Psoas muscle (tissue), 8 donors: ENCODE results near the gene MTFP1. TPM values are rescaled to one million over a fixed set of nuclear protein-coding genes. Genes with fewer than 3 reads are reported as not detected.
"Not testable (repeated sequence)": the region's sequence is repeated elsewhere in the genome, so short reads cannot be mapped to it uniquely, and the experiment has no call there.

ENCODE experiments used
- ATAC-seq, 4 donors: fragments of 200-7000 bp; cut with Tn5 transposase; one replicate each; pipeline ENCODE4 v1.9.1; 2020; ENCODE audit warnings: moderate library complexity in 3 of 4, mild to moderate bottlenecking in 2 of 4
- DNase-seq, 2 donors: peaks; one replicate each; pipeline ENCODE4 v3.0.0-alpha.2; 2020
- H3K27ac ChIP-seq: fragments of 200-600 bp; one replicate; pipeline ENCODE4 v1.8.0; 2022
- H3K27me3 ChIP-seq, 3 donors: fragments of 200-600 bp in 1 of 3; one replicate each; pipeline versions ENCODE4 v1.6.1 to v1.8.0; 2013 to 2022; ENCODE audit warnings: low read length in 2 of 3, mild to moderate bottlenecking in 2 of 3, moderate library complexity in 1 of 3; ENCODE audit not compliant: insufficient read depth in 3 of 3
- H3K36me3 ChIP-seq, 2 donors: fragments of 200-600 bp in 1 of 2; one replicate each; pipeline versions ENCODE4 v1.6.1 to v1.8.0; 2013 to 2022; ENCODE audit warnings: low read depth in 1 of 2, mild to moderate bottlenecking in 1 of 2, moderate library complexity in 1 of 2; ENCODE audit not compliant: insufficient read depth in 1 of 2
- H3K4me1 ChIP-seq: fragments of 200-600 bp; one replicate; pipeline ENCODE4 v1.8.0; 2022
- H3K4me3 ChIP-seq: fragments of 200-600 bp; one replicate; pipeline ENCODE4 v1.8.0; 2022; ENCODE audit warnings: mild to moderate bottlenecking
- H3K9me3 ChIP-seq: fragments of 200-600 bp; one replicate; pipeline ENCODE4 v1.8.0; 2022
- WGBS, 3 donors: extraction: QIAGEN DNeasy Blood & Tissue Kit; methylation state at CpG; one replicate each; pipeline versions ENCODE4 v1.1.6 to v1.1.7; 2013; 5-methylcytosine and 5-hydroxymethylcytosine counted together
- intact Hi-C, 2 donors: fragments of 100-400 bp; cut with DNase I; formaldehyde crosslinking; loops; one replicate each; pipeline versions ENCODE4 v1.11.0 to v1.14.2; 2022
- polyA plus RNA-seq, 3 donors: library from polyadenylated mRNA; stranded (reverse); fragments of 200-250 nt; gene quantifications; one replicate each; pipeline ENCODE4 v1.2.3, GENCODE V29; 2013
- total RNA-seq, 4 donors: library from RNA; stranded (reverse); fragmentation: NEBNext Ultra II Directional in 2 of 4; extraction: Animal tissue kit (Norgen Biotek cat#: 25700) in 2 of 4; gene quantifications; one replicate each; pipeline versions ENCODE4 v1.2.1 to v1.2.4, GENCODE V29; 2021 to 2023
- TF ChIP-seq, protein P1 (sequence below): fragments of 200-600 bp; IDR thresholded peaks from one replicate; pipeline ENCODE4 v1.8.0; 2022; ENCODE audit warnings: antibody characterized with exemption
- donor health status: healthy with polysubstance abuse.
- donor health status: DM: no; HTN: no; CAD: no; lungs with moderate emphysema.
- donor health status: Bipolar disorder and iron deficiency.
- donor health status: healthy.
- donor health status: DM: yes; HTN: yes; CAD: no.
- donor health status: DM: no; HTN: no; CAD: no.
- donor health status: DM: no; HTN: no; CAD: no.
- donor health status: DM: yes; HTN: yes; CAD: no.

MTFP1 gene
- total and polyA plus RNA-seq, 7 donors, result 4.3 to 156 (median 50.8) TPM

DNA sequence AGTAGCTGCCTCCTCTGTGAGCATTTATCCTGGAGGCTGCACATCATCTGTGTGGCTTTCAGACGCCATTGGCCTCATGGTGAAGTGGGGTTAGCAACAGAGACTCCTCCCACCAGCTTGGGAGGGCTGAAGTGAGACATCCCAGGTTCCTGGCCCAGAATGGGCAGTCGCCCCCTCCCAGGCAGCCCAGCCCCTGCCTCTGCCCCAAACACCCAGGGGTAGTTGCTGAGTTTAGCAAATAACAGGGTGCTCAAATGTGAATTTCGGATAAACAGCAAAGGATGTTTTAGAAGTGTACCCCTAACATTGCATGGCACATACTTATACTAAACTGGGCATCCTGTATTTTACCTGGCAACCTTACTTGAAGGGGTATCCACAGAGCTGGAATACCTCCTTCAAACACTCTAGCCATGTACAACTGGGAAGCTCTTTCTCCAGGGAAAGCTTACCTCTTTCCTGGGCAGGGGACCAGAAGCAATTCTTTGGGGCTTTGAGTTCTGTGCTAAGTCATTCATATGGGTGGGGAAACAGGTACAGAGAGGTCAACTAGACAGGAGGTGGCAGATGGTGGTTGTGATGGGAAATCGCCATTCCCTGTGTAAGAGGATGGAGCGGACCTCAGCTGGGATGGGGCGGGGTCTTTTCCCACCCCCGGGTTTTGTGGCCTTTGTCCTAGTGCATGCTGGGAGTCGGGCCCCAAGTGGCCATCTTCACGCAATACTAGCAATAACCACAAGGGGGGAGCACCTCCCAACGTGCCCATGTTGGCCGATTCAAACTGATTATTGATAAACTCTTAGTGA, 19.3 kb downstream of the MTFP1 start:
- peak in 3 of 4 donors; percentile 61 to 67 (median 63) for ATAC-seq
- Histone ChIP-seq H3K27ac (no peak overlapping the region), H3K4me3 (no peak overlapping the region), H3K4me1 (no peaks in the 10 kb centered on the region), H3K36me3 (no peaks in the 10 kb centered on the region), H3K9me3 (no peaks in the 10 kb centered on the region), H3K27me3 (peaks cover 0 to 23% (median 0%) of the 10 kb centered on the region in 3 donors)
- intact Hi-C loops, result no loop called here
- 24 to 25% (median 25%) methylated on average over 11 of the region's 11 CpGs for WGBS, 3 donors
- TF ChIP-seq, protein P1, sequence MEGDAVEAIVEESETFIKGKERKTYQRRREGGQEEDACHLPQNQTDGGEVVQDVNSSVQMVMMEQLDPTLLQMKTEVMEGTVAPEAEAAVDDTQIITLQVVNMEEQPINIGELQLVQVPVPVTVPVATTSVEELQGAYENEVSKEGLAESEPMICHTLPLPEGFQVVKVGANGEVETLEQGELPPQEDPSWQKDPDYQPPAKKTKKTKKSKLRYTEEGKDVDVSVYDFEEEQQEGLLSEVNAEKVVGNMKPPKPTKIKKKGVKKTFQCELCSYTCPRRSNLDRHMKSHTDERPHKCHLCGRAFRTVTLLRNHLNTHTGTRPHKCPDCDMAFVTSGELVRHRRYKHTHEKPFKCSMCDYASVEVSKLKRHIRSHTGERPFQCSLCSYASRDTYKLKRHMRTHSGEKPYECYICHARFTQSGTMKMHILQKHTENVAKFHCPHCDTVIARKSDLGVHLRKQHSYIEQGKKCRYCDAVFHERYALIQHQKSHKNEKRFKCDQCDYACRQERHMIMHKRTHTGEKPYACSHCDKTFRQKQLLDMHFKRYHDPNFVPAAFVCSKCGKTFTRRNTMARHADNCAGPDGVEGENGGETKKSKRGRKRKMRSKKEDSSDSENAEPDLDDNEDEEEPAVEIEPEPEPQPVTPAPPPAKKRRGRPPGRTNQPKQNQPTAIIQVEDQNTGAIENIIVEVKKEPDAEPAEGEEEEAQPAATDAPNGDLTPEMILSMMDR, result peak; percentile 58
- DNase-seq, result no peak

DNA sequence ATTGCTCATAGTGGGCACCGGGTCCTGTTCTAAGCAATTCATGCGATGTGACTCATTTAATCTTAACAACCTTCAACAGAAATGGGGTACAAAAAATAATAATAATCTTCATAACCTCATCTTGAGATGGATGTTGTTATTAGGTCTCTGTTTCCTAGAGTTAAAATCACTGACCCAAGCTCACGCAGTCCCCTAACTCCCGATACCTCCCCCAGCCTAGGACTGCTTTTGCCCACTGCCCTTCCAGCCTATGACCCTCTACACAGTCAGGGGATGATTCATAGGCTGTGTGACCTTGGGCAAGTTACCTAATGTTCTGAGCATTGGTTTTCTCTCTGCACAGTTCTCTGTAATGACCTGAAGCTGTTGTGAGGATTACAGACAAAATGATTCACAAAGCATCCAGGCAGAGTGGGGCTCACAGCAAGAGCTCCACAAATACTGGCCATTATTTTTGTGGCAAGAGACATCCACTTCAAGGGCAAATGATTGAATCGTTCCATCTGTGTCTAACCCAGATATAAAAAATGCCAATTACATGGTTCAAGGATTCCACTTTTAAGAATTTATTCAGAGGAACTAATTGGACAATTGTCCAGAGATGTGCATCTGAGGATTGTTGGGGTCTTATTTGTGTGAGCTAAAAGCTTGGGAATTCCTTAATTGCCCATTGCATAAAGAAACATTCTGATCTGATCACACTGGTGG, 20.0 kb downstream of the MTFP1 start:
- ATAC-seq, result peak in 2 of 4 donors; percentile 35 to 43
- no peaks in the 10 kb centered on the region for H3K4me1 ChIP-seq

GRCh38 chr22:30447656-30448055, 22.1 kb downstream of the MTFP1 start:
- intact Hi-C loops, result no loop called here
- Histone ChIP-seq H3K27ac (no peak overlapping the region), H3K27me3 (peaks cover 0 to 18% (median 3%) of the 10 kb centered on the region in 3 donors), H3K4me1 (no peaks in the 10 kb centered on the region), H3K36me3 (no peaks in the 10 kb centered on the region), H3K9me3 (no peaks in the 10 kb centered on the region), H3K4me3 (no peak overlapping the region)
- DNase-seq (no peak), ATAC-seq (no peak)
- WGBS, 3 donors, result 87 to 92% (median 88%) methylated on average over 3 of the region's 3 CpGs
- TF ChIP-seq, protein P1, result no peak

More for the DNA sequence above, 20.0 kb downstream of the MTFP1 start:
- WGBS, 3 donors, result 36 to 45% (median 41%) methylated on average over 5 of the region's 5 CpGs
- TF ChIP-seq, protein P1, result no peak
- Histone ChIP-seq H3K27ac (no peak overlapping the region), H3K27me3 (peaks cover 0 to 19% (median 1%) of the 10 kb centered on the region in 3 donors), H3K4me3 (no peak overlapping the region), H3K36me3 (no peaks in the 10 kb centered on the region), H3K9me3 (no peaks in the 10 kb centered on the region)
- intact Hi-C loops, result no loop called here
- DNase-seq, result no peak

DNA sequence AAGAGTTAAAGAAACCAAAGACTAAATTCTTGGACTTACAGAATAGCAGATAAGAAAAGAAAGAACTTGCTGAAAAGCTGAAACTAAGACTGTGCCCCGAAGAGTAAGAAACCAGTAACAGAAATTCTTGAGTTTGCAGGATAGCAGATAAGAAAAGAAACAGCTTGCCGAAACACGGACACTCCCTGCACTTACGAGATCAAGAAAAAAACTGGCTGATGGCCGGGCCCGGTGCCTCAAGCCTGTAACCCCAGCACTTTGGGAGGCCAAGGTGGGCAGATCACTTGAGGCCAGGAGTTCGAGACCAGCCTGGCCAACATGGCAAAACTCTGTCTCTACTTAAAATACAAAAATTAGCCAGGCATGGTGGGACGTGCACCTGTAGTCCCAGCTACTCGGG, 25.9 kb downstream of the MTFP1 start:
- ATAC-seq, H3K9me3 ChIP-seq, H3K4me1 ChIP-seq, intact Hi-C loops, H3K27me3 ChIP-seq, H3K27ac ChIP-seq, DNase-seq, H3K36me3 ChIP-seq, H3K4me3 ChIP-seq: not testable (repeated sequence)
- WGBS, 3 donors, result 46 to 52% (median 48%) methylated on average over 9 of the region's 9 CpGs

- 67 to 72% (median 67%) methylated on average over 6 of the region's 6 CpGs for WGBS, 3 donors
- TF ChIP-seq, protein P1, result no peak
- H3K4me3 ChIP-seq, result no peak overlapping the region
- no peaks in the 10 kb centered on the region for H3K36me3 ChIP-seq
- intact Hi-C loops, result loop anchor here in 1 of 2 donors (2.0 kb wide), 1 partner anchor 30 kb away; no protein-coding TSS in a partner anchor
- peaks cover 0 to 3% (median 0%) of the 10 kb centered on the region in 3 donors for H3K27me3 ChIP-seq
- H3K9me3 ChIP-seq, result no peaks in the 10 kb centered on the region
- no peaks in the 10 kb centered on the region for H3K4me1 ChIP-seq
- ATAC-seq (no peak), DNase-seq (no peak)
- no peak overlapping the region for H3K27ac ChIP-seq
Observed at GRCh38 chr22:30452861-30453260, 27.3 kb downstream of the MTFP1 start.
